GM13976 (cell line): ENCODE data around the gene CCNH.

Experiments
- DNase-seq: peaks from one replicate; pipeline ENCODE4 v3.0.0; 2012; ENCODE audit warnings: low spot score
- in situ Hi-C: fragments of 300-500 bp; cut with MboI; formaldehyde crosslinking; loops from one replicate; pipeline ENCODE4 v1.12.0; 2022; ENCODE audit warnings: low sequenced_read_pairs, mixed read lengths, inconsistent platforms; ENCODE audit not compliant: unreplicated experiment
- TF ChIP-seq, protein P1 (sequence below): IDR thresholded peaks from 2 replicates; pipeline ENCODE4 v1.5.1; 2012; ENCODE audit warnings: borderline replicate concordance, mild to moderate bottlenecking; ENCODE audit not compliant: insufficient read depth; ENCODE audit errors: extremely low read depth, missing control alignments, control extremely low read depth

Gene CCNH

DNA sequence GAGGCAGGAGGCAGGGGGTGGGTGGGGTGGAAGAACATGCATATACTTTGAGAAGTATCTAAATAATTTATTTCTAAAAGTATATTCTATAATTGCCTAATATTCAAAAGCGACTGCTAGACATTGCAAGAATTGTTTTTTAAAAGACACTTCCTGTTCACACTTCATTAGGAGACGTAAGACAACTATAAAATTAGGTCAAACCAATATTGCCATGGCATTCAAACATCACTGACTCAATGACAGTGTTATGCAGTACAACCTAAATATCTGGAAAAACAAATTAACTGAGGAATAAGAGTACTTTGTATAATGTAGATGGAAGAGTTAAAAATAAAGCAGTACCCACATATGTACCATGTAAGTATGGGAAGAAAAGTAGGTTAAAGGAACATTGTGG, 4.5 kb downstream of the CCNH start:
- no peak for DNase-seq
- in situ Hi-C loops: no loop called here
- TF ChIP-seq, protein P1, sequence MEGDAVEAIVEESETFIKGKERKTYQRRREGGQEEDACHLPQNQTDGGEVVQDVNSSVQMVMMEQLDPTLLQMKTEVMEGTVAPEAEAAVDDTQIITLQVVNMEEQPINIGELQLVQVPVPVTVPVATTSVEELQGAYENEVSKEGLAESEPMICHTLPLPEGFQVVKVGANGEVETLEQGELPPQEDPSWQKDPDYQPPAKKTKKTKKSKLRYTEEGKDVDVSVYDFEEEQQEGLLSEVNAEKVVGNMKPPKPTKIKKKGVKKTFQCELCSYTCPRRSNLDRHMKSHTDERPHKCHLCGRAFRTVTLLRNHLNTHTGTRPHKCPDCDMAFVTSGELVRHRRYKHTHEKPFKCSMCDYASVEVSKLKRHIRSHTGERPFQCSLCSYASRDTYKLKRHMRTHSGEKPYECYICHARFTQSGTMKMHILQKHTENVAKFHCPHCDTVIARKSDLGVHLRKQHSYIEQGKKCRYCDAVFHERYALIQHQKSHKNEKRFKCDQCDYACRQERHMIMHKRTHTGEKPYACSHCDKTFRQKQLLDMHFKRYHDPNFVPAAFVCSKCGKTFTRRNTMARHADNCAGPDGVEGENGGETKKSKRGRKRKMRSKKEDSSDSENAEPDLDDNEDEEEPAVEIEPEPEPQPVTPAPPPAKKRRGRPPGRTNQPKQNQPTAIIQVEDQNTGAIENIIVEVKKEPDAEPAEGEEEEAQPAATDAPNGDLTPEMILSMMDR: no peak

DNA sequence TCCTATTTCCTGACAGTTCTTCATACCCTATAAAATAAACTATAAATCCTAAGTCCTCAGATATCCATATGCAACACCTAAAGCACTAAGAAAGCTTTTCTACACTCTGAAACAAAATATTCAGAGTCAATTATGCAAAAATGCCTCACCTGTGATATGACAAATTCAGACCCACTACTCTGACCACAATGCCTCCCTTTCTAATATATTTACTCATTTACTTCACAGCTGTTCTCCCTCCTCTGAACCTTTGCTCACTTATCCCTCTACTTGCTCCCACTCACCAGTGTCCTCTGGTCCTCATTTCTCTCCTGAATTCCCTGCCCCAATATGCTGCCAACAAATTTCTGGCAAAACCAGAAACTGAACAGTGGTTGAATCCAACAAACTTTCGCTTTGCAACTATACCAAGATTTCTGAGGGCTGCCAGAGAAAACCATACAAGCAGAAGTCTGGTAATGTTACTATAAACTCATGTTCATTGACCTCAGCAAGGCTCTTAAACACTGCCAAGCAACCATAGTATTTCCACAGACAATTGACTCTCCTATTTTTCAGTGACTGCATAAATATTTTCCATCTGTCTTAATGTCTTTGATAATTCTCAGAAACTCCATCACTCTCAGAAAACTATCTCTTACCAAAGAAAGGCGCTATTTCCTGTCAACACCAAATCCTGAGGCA, 7.1 kb downstream of the CCNH start:
- TF ChIP-seq, protein P1: no peak
- in situ Hi-C loops: no loop called here
- DNase-seq: no peak

DNA sequence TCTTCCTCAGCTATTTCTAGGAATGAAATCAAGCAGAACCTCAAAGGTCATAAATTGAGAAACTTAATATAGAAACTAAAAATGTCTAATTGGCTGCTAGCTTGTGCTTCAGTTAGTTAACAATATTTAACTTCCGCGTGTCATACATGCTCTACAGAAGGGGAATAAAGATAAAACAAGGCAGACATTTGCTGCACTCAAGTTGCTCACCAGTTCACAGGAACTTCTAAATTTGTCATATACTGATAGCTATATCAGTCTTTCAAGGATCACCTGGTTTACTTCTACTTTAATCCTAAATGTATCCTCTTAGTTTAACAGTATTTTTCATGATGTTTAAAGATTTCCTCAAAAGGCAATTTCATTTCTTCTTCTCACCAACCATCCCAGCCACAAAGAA, 8.4 kb downstream of the CCNH start:
- TF ChIP-seq, protein P1: no peak
- no peak for DNase-seq
- in situ Hi-C loops: no loop called here

DNA sequence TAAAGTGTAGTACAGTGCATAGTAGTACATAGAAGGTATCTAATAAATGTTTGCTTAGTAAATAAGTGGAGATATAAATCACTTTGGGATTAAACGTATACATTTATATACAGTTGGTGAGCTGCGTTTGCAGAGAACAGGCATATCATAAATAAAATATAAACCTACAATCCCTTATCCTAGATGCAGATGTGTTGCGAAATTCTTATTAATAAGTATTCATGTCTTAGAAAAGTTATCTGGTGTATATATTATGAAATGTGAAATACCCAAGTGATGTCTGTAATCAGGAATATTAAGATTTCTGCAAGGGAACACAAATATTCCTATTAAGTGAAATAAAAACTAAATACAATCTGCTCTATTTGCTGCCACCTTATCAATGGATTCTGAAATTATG, 8.8 kb downstream of the CCNH start:
- TF ChIP-seq, protein P1: no peak
- no peak for DNase-seq
- in situ Hi-C loops: no loop called here

DNA sequence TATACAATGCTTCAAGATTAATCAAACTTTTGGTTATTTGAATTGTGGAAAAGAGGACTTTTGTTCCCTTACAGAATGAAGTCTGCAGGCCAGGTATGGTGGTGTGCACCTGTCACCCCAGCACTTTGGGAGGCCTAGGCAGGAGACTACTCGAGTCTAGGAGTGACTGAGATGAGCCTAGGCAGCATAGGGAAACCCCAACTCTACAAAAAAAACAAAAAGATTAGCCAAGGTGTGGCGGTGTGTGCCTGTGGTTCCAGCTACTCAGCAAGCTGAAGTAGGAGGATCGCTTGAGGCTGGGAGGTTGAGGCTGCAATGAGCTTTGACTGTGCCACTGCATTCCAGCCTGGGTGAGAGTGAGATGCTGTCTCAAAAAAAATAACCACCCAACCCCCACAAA, 9.3 kb downstream of the CCNH start:
- TF ChIP-seq, protein P1: no peak

DNA sequence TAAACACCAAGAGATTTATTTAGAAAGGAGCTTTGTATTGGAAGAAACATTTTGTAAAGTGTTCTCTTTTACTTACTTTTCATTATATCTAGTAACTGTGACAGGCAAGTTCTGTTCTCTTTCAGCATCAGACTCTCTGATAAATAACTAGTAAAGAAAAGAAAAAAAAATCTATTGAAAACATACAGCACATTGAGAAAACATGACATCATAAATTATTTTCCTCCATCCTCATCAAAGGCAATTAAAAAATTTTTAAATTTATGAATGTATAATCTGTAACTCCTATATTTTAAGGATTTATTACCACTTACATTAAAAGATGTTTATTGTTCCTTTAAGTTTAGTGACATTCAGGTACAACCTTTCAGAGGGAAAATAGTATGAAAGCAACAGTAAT, 11.1 kb downstream of the CCNH start:
- no peak for DNase-seq
- TF ChIP-seq, protein P1: no peak
- in situ Hi-C loops: no loop called here

More for the DNA sequence above, 9.3 kb downstream of the CCNH start:
- no peak for DNase-seq
- in situ Hi-C loops: no loop called here

DNA sequence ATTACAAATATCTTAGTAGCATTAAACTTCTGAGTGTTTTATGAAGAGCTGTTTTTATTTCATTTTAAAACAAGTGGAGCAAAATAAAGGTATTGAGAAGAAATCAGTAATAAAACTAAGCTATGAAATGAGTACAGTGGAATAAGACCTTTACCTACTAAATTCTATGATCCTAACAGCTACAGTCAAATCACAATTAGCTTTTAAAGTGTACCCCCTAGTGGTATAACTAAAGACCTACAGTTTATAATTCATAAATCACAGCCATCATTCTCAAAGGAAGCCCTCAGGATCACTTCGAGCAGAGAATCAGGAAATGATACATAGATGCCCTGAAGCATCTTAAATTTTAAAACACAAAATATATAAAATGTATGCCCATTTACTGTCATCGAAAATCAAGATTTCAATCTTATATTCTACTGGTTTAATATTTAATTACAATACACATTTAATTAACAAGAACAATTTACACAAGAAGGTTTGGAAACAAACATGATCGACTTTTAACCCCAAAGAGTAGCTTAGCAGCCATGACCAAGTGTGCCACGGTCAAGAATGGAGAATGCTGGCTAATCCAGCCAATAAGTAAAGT, 12.3 kb downstream of the CCNH start:
- TF ChIP-seq, protein P1: peak; percentile 24
- peak; percentile 34 for DNase-seq
- in situ Hi-C loops: no loop called here
